Right lobe of liver (tissue), 6 donors: ENCODE results near the gene AMPH. TPM values are rescaled to one million over a fixed set of nuclear protein-coding genes. Genes with fewer than 3 reads are reported as not detected.
A peak's percentile ranks its signal among the peaks of the same experiment; 100 is the strongest.

Experiments
- ATAC-seq, 4 donors: fragments of 200-7000 bp; cut with Tn5 transposase; one replicate each; pipeline ENCODE4 v1.9.1; 2020; ENCODE audit warnings: mild to moderate bottlenecking in 4 of 4, moderate library complexity in 4 of 4
- DNase-seq, 3 donors: peaks; one replicate each; pipeline ENCODE4 v3.0.0-alpha.2; 2020
- H3K27ac ChIP-seq, 3 donors: fragments of 200-600 bp; one replicate each; pipeline ENCODE4 v1.8.0; 2022
- H3K27me3 ChIP-seq, 2 donors: fragments of 200-600 bp; one replicate each; pipeline ENCODE4 v1.8.0; 2022
- H3K36me3 ChIP-seq, 4 donors: fragments of 200-600 bp; sonication (generic) in 1 of 4; one replicate each; pipeline versions ENCODE4 v1.5.1 to v1.8.0; 2017 to 2022; ENCODE audit warnings: control low read depth in 1 of 4
- H3K4me1 ChIP-seq, 4 donors: fragments of 200-600 bp; sonication (generic) in 1 of 4; one replicate each; pipeline versions ENCODE4 v1.5.1 to v1.8.0; 2017 to 2022; ENCODE audit warnings: control low read depth in 1 of 4
- H3K4me3 ChIP-seq, 3 donors: fragments of 200-600 bp; one replicate each; pipeline ENCODE4 v1.8.0; 2022
- H3K9me3 ChIP-seq, 4 donors: fragments of 200-600 bp; sonication (generic) in 1 of 4; one replicate each; pipeline versions ENCODE4 v1.5.1 to v1.8.0; 2017 to 2022; ENCODE audit warnings: control low read depth in 1 of 4
- CTCF ChIP-seq, 4 donors: fragments of 200-600 bp in 3 of 4; fragments of 450-650 bp in 1 of 4; IDR thresholded peaks; one replicate each; pipeline versions ENCODE4 v1.5.1 to v1.8.0; 2016 to 2022; ENCODE audit warnings: antibody characterized with exemption in 4 of 4, mild to moderate bottlenecking in 2 of 4
- POLR2A ChIP-seq: fragments of 450-650 bp; IDR thresholded peaks from one replicate; pipeline ENCODE4 v1.6.1; 2017; ENCODE audit warnings: antibody characterized with exemption, mild to moderate bottlenecking
- WGBS: methylation state at CpG from one replicate; pipeline ENCODE4 v1.1.6; 2018; ENCODE audit warnings: low coverage, low lambda C conversion rate; ENCODE audit not compliant: insufficient coverage; ENCODE audit errors: missing lambda C conversion rate; 5-methylcytosine and 5-hydroxymethylcytosine counted together
- intact Hi-C, 2 donors: fragments of 100-400 bp; cut with DNase I; formaldehyde crosslinking; loops; one replicate each; pipeline versions ENCODE4 v1.11.2 to v1.14.1; 2022
- total RNA-seq, 6 experiments: library from RNA; depleted of rRNA in 2 of 6; stranded (reverse); fragments of >200 nt in 2 of 6; fragmentation: NEBNext Ultra II Directional in 3 of 6; extraction: Animal tissue kit (Norgen Biotek cat#: 25700) in 3 of 6; gene quantifications; one replicate each; pipeline versions ENCODE4 v1.1.0 to v1.2.4, GENCODE V29; 2016 to 2023
- donor health status: DM: no; HTN: yes; CAD: no.
- donor health status: DM: no; HTN: no; CAD: no.
- donor health status: DM: no; HTN: no; CAD: no.
- donor health status: DM: no; HTN: yes; CAD: no.
- donor health status: DM: no; HTN: yes; CAD: no.

AMPH gene
- total RNA-seq, 6 experiments from 2014 or later: 0.20 to 0.67 (median 0.39) TPM

- Histone ChIP-seq H3K36me3 (no peaks in the 10 kb centered on the region), H3K27me3 (no peaks in the 10 kb centered on the region), H3K9me3 (no peaks in the 10 kb centered on the region), H3K4me3 (no peak overlapping the region), H3K4me1 (no peaks in the 10 kb centered on the region), H3K27ac (no peak overlapping the region)
- ATAC-seq (peak in 1 of 4 donors; percentile 28), DNase-seq (no peak)
- no peak for TF ChIP-seq POLR2A
- TF ChIP-seq CTCF (IDR thresholded peaks at IDR 0.05): peak in 2 of 4 donors; percentile 4 to 24
- WGBS: 50% methylated on average over 1 of the region's 1 CpG
- intact Hi-C loops: no loop called here
Measured at GRCh38 chr7:38411404-38411803, 219.8 kb downstream of the AMPH start.

- H3K27me3 ChIP-seq: no peaks in the 10 kb centered on the region
- H3K36me3 ChIP-seq: no peaks in the 10 kb centered on the region
- no peak overlapping the region for H3K4me3 ChIP-seq
- DNase-seq (no peak), ATAC-seq (no peak)
- intact Hi-C loops: no loop called here
- no peaks in the 10 kb centered on the region for H3K9me3 ChIP-seq
- H3K27ac ChIP-seq: no peak overlapping the region
- no peak for TF ChIP-seq CTCF (IDR thresholded peaks at IDR 0.05)
- no peak for TF ChIP-seq POLR2A
- no CpG with 5 or more reads among the region's 2 CpGs for WGBS
- no peaks in the 10 kb centered on the region for H3K4me1 ChIP-seq
Measured at GRCh38 chr7:38410056-38410455, 221.1 kb downstream of the AMPH start.

- 81% methylated on average over 6 of the region's 6 CpGs for WGBS
- Histone ChIP-seq H3K27me3 (no peaks in the 10 kb centered on the region), H3K27ac (no peak overlapping the region), H3K36me3 (no peaks in the 10 kb centered on the region), H3K9me3 (no peaks in the 10 kb centered on the region), H3K4me1 (no peaks in the 10 kb centered on the region), H3K4me3 (no peak overlapping the region)
- ATAC-seq (no peak), DNase-seq (no peak)
- TF ChIP-seq CTCF (IDR thresholded peaks at IDR 0.05): no peak
- intact Hi-C loops: no loop called here
Measured at GRCh38 chr7:38409531-38409930, 221.6 kb downstream of the AMPH start.

- ATAC-seq (peak; percentile 87 to 94 (median 92)), DNase-seq (peak in 1 of 3 donors; percentile 51)
- 3% methylated on average over 9 of the region's 9 CpGs for WGBS
- no peaks in the 10 kb centered on the region for H3K9me3 ChIP-seq
- H3K36me3 ChIP-seq: no peaks in the 10 kb centered on the region
- H3K27ac ChIP-seq: no peak overlapping the region
- TF ChIP-seq CTCF (IDR thresholded peaks at IDR 0.05) (peak; percentile 67 to 93 (median 92)), POLR2A (no peak)
- H3K4me1 ChIP-seq: peaks cover 0 to 5% (median 0%) of the 10 kb centered on the region in 4 donors
- no peaks in the 10 kb centered on the region for H3K27me3 ChIP-seq
- H3K4me3 ChIP-seq: no peak overlapping the region
- intact Hi-C loops: no loop called here
Measured at GRCh38 chr7:38398725-38399321, 232.3 kb downstream of the AMPH start.
